Kidney (tissue), 14 donors: ENCODE data around the gene PCNT. TPM values are rescaled to one million over a fixed set of nuclear protein-coding genes. Genes with fewer than 3 reads are reported as not detected.
A peak's percentile ranks its signal among the peaks of the same experiment; 100 is the strongest.

Source experiments
- DNase-seq, 5 donors: peaks; one replicate each; pipeline ENCODE4 v3.0.0-alpha.2; 2013 to 2020
- FAIRE-seq: peaks from 2 replicates; lab custom pipeline; 2012; peaks lifted over from hg19 to GRCh38; lab: Jason Lieb, UNC
- H3K27ac ChIP-seq, 2 donors: one replicate each; pipeline ENCODE4 v1.7.0; 2013; ENCODE audit warnings: low read depth in 2 of 2, low read length in 2 of 2, inconsistent platforms in 1 of 2
- H3K27me3 ChIP-seq: one replicate; pipeline ENCODE4 v1.7.1; 2013; ENCODE audit warnings: low read length, inconsistent platforms; ENCODE audit not compliant: control insufficient read depth, insufficient read depth
- H3K36me3 ChIP-seq, 3 donors: one replicate each; pipeline versions ENCODE4 v1.7.0 to v1.7.1; 2013; ENCODE audit warnings: low read length in 3 of 3, control low read depth in 1 of 3, inconsistent platforms in 1 of 3; ENCODE audit not compliant: insufficient read depth in 3 of 3, control insufficient read depth in 2 of 3
- H3K4me1 ChIP-seq, 3 donors: one replicate each; pipeline versions ENCODE4 v1.7.0 to v1.7.1; 2013; ENCODE audit warnings: low read length in 3 of 3, inconsistent platforms in 1 of 3, low read depth in 1 of 3; ENCODE audit not compliant: control insufficient read depth in 2 of 3, insufficient read depth in 2 of 3
- H3K4me3 ChIP-seq, 3 donors: one replicate each; pipeline versions ENCODE4 v1.7.0 to v1.8.1; 2013; ENCODE audit warnings: low read length in 3 of 3, control low read depth in 1 of 3, inconsistent platforms in 1 of 3
- H3K9ac ChIP-seq, 3 donors: one replicate each; pipeline versions ENCODE4 v1.7.0 to v1.7.1; 2013; ENCODE audit warnings: low read length in 3 of 3, control low read depth in 1 of 3, inconsistent platforms in 1 of 3
- H3K9me3 ChIP-seq, 3 donors: one replicate each; pipeline versions ENCODE4 v1.7.0 to v1.7.1; 2013; ENCODE audit warnings: low read length in 3 of 3, control low read depth in 1 of 3, inconsistent platforms in 1 of 3; ENCODE audit not compliant: control insufficient read depth in 2 of 3, insufficient read depth in 1 of 3
- CTCF ChIP-seq: IDR thresholded peaks from 3 replicates; pipeline ENCODE4 v1.5.1; 2012; ENCODE audit warnings: mild to moderate bottlenecking, moderate library complexity, borderline replicate concordance; ENCODE audit not compliant: insufficient read depth; ENCODE audit errors: extremely low read depth
- intact Hi-C: fragments of 100-400 bp; cut with DNase I; formaldehyde crosslinking; loops from one replicate; pipeline ENCODE4 v1.11.1; 2022
- polyA plus RNA-seq: library from polyadenylated mRNA; stranded (reverse); fragments of 350-450 nt; fragmentation: Illumina TruSeq; extraction: RNeasy Lipid Tissue Mini Kit (QIAGEN cat#74804); gene quantifications from one replicate; pipeline ENCODE4 v1.2.3, GENCODE V29; 2014; ENCODE audit warnings: low read depth, low replicate concordance; ENCODE audit not compliant: insufficient read depth
- total RNA-seq: library from RNA; stranded (reverse); fragmentation: NEBNext Ultra II Directional; extraction: Animal tissue kit (Norgen Biotek cat#: 25700); gene quantifications from one replicate; pipeline ENCODE4 v1.2.1, GENCODE V29; 2021
- donor health status: control.
- donor health status: control.
- donor health status: control.
- donor health status: control.
- donor health status: control.
- donor health status: DM: yes; HTN: yes; CAD: no.
- donor health status: Normal renal cell carcinoma (clear cell type).

Gene PCNT
- total and polyA plus RNA-seq, 2 donors from 2014 or later, result 4.2 to 26.1 TPM

GRCh38 chr21:46393451-46393940, 69.5 kb downstream of the PCNT start:
- Histone ChIP-seq H3K9me3 (no peaks in the 10 kb centered on the region), H3K27ac (no peak overlapping the region), H3K4me3 (no peak overlapping the region), H3K36me3 (peaks cover 0 to 4% (median 2%) of the 10 kb centered on the region in 3 donors), H3K9ac (no peak overlapping the region), H3K4me1 (no peaks in the 10 kb centered on the region), H3K27me3 (no peaks in the 10 kb centered on the region)
- TF ChIP-seq CTCF, result no peak
- intact Hi-C loops, result no loop called here
- FAIRE-seq (no peak), DNase-seq (peak in 1 of 5 donors; percentile 61)

GRCh38 chr21:46393941-46394594, 70.1 kb downstream of the PCNT start:
- no peaks in the 10 kb centered on the region for H3K27me3 ChIP-seq
- H3K27ac ChIP-seq, result no peak overlapping the region
- no peaks in the 10 kb centered on the region for H3K9me3 ChIP-seq
- peak in 3 of 5 donors; percentile 40 to 57 (median 50) for DNase-seq
- TF ChIP-seq CTCF, result no peak
- H3K4me3 ChIP-seq, result no peak overlapping the region
- no peak overlapping the region for H3K9ac ChIP-seq
- H3K36me3 ChIP-seq, result peaks cover 0 to 4% (median 3%) of the 10 kb centered on the region in 3 donors
- intact Hi-C loops, result no loop called here
- H3K4me1 ChIP-seq, result no peaks in the 10 kb centered on the region
- no peak for FAIRE-seq

- intact Hi-C loops, result no loop called here
Measured at GRCh38 chr21:46394595-46395104, 70.7 kb downstream of the PCNT start.

More at GRCh38 chr21:46394595-46395104, 70.7 kb downstream of the PCNT start:
- no peak overlapping the region for H3K9ac ChIP-seq
- no peaks in the 10 kb centered on the region for H3K9me3 ChIP-seq
- TF ChIP-seq CTCF, result no peak
- H3K27me3 ChIP-seq, result no peaks in the 10 kb centered on the region
- no peaks in the 10 kb centered on the region for H3K4me1 ChIP-seq
- no peak overlapping the region for H3K27ac ChIP-seq
- H3K4me3 ChIP-seq, result no peak overlapping the region
- DNase-seq (peak in 2 of 5 donors; percentile 8 to 18), FAIRE-seq (no peak)
- peaks cover 0 to 6% (median 1%) of the 10 kb centered on the region in 3 donors for H3K36me3 ChIP-seq
